ENCODE results near the gene TGFA. TPM values are rescaled to one million over a fixed set of nuclear protein-coding genes. Genes with fewer than 3 reads are reported as not detected.

TGFA gene
- total and polyA plus RNA-seq, 7 donors, result 0.33 to 12.7 (median 3.1) TPM; not detected in 1

DNA sequence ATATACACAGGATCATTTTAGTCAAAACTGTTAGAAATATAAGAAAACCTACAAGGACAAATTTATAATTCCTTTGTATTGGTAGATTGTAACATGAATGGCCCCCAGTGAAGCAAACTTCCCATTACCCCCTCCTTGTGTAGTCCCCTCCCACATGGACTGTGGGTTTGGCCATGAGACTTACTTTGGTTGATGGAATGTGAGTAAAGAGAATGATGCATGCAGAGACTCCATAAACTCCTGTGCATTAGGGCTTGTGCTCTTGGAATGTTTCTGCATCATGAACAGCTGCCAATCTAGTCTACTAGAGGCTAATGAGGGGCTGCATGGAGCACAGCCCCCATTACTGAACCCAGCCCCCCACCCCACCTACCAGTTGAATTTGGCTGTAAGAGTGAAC lies 8.3 kb upstream of the TGFA start:
- Histone ChIP-seq H3K4me1 (no peaks in the 10 kb centered on the region), H3K4me3 (no peak overlapping the region), H3K27ac (no peak overlapping the region), H3K36me3 (no peaks in the 10 kb centered on the region), H3K27me3 (peaks cover 0 to 32% (median 14%) of the 10 kb centered on the region in 3 donors), H3K9me3 (no peaks in the 10 kb centered on the region)
- no peak for DNase-seq
- intact Hi-C loops (cut with DNase I), result no loop called here
- TF ChIP-seq EP300 (IDR thresholded peaks at IDR 0.05) (no peak), POLR2A (IDR thresholded peaks at IDR 0.05) (no peak), POLR2AphosphoS5 (IDR thresholded peaks at IDR 0.05) (no peak)
- TF ChIP-seq, protein P1, sequence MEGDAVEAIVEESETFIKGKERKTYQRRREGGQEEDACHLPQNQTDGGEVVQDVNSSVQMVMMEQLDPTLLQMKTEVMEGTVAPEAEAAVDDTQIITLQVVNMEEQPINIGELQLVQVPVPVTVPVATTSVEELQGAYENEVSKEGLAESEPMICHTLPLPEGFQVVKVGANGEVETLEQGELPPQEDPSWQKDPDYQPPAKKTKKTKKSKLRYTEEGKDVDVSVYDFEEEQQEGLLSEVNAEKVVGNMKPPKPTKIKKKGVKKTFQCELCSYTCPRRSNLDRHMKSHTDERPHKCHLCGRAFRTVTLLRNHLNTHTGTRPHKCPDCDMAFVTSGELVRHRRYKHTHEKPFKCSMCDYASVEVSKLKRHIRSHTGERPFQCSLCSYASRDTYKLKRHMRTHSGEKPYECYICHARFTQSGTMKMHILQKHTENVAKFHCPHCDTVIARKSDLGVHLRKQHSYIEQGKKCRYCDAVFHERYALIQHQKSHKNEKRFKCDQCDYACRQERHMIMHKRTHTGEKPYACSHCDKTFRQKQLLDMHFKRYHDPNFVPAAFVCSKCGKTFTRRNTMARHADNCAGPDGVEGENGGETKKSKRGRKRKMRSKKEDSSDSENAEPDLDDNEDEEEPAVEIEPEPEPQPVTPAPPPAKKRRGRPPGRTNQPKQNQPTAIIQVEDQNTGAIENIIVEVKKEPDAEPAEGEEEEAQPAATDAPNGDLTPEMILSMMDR (IDR thresholded peaks at IDR 0.05), result no peak

DNA sequence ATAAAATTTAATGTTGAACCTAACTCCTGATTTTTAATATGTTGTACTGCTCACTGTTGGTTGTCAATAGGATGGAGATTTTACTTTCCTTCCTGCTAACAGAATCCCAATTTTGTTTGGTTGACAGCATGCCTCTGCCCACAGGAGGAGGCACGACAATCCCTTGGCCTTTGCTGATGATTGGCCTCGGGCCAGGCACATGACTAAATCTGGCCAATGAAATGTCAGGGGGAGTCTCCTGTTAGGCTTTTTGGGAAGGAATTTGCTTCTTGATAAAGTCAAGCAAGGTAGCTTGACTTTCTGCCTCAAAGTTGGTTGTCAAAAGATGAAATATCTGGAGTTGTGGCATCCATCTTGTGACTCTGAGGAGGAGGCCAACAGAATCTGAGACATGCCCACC lies 6.8 kb upstream of the TGFA start:
- Histone ChIP-seq H3K27ac (no peak overlapping the region), H3K9me3 (no peaks in the 10 kb centered on the region), H3K36me3 (no peaks in the 10 kb centered on the region), H3K4me1 (no peaks in the 10 kb centered on the region), H3K4me3 (no peak overlapping the region), H3K27me3 (peaks cover 0 to 41% (median 14%) of the 10 kb centered on the region in 3 donors)
- intact Hi-C loops (cut with DNase I), result no loop called here
- 56 to 84% methylated on average over 2 of the region's 2 CpGs for WGBS, 2 donors
- TF ChIP-seq, protein P1 (IDR thresholded peaks at IDR 0.05), result no peak
- no peak for TF ChIP-seq POLR2AphosphoS5 (IDR thresholded peaks at IDR 0.05)
- no peak for TF ChIP-seq EP300 (IDR thresholded peaks at IDR 0.05)
- TF ChIP-seq POLR2A (IDR thresholded peaks at IDR 0.05), result no peak
- DNase-seq, result no peak

DNA sequence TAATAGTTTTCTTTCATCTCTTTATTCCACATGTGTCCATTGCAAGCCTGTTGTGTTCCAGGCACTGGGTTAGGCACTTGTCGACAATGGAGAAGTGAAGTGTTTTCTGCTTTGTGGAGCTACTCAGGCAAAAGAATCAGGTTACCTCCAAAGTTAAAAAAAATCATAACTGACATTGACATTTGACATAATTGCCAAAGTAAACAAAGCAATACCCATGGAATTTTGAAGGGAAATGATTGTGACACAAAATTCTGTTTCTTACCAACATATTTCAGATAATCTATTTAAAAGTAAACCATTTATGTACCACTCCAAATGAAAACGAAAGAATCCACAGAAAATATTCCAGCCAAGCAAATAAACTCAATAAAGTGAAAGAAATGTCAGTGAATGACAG lies 6.4 kb upstream of the TGFA start:
- no peak for DNase-seq
- Histone ChIP-seq H3K4me1 (no peaks in the 10 kb centered on the region), H3K27me3 (peaks cover 0 to 45% (median 14%) of the 10 kb centered on the region in 3 donors), H3K4me3 (no peak overlapping the region), H3K36me3 (no peaks in the 10 kb centered on the region), H3K27ac (no peak overlapping the region), H3K9me3 (no peaks in the 10 kb centered on the region)
- intact Hi-C loops (cut with DNase I), result no loop called here
- TF ChIP-seq POLR2A (IDR thresholded peaks at IDR 0.05), result no peak
- no peak for TF ChIP-seq EP300 (IDR thresholded peaks at IDR 0.05)
- TF ChIP-seq POLR2AphosphoS5 (IDR thresholded peaks at IDR 0.05), result no peak
- TF ChIP-seq, protein P1 (IDR thresholded peaks at IDR 0.05), result no peak
- 51 to 79% methylated on average over 2 of the region's 2 CpGs for WGBS, 2 donors

DNA sequence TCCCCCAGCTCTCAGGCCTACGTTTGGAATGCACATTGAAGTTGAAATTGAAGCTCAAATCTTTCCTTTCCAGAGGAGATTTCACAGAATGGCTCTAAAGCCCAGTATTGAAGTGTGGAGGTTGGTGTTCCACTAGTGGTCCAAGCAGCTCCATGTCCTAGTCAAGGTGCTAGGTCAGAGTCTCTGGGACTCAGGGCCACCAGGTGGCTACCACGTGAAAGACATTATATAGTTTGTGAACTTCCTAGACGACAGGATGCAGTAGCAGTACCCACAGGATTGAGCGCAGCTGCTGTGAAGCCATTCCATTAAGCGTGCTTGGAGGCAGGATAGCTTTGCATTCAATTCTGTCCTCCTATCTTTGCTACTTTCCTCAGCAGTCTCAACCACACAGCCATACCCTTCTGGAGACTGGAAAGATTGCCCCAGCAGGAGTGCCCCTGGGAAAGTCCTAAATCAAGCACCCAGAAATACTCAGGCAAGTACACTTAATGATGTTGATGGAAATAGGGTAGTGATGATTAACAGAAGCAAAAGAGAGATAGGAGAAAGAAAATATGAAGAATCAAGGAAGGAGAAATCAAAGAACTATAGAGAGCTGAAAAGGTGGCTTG lies 4.7 kb upstream of the TGFA start:
- Histone ChIP-seq H3K9me3 (no peaks in the 10 kb centered on the region), H3K4me1 (peaks cover 0 to 14% (median 11%) of the 10 kb centered on the region in 4 donors), H3K4me3 (no peak overlapping the region), H3K27ac (no peak overlapping the region), H3K27me3 (peaks cover 5 to 63% (median 28%) of the 10 kb centered on the region in 3 donors), H3K36me3 (no peaks in the 10 kb centered on the region)
- intact Hi-C loops (cut with DNase I), result no loop called here
- no peak for DNase-seq
- WGBS, 2 donors, result 42 to 59% methylated on average over 5 of the region's 5 CpGs
- TF ChIP-seq POLR2AphosphoS5 (IDR thresholded peaks at IDR 0.05), result no peak
- no peak for TF ChIP-seq POLR2A (IDR thresholded peaks at IDR 0.05)
- no peak for TF ChIP-seq EP300 (IDR thresholded peaks at IDR 0.05)
- TF ChIP-seq, protein P1 (IDR thresholded peaks at IDR 0.05), result no peak
